ENCODE data around the gene THAP3. TPM values are rescaled to one million over a fixed set of nuclear protein-coding genes. Genes with fewer than 3 reads are reported as not detected.

The THAP3 gene
- total and polyA plus RNA-seq, 12 donors: 11.1 to 65.6 (median 36.0) TPM

DNA sequence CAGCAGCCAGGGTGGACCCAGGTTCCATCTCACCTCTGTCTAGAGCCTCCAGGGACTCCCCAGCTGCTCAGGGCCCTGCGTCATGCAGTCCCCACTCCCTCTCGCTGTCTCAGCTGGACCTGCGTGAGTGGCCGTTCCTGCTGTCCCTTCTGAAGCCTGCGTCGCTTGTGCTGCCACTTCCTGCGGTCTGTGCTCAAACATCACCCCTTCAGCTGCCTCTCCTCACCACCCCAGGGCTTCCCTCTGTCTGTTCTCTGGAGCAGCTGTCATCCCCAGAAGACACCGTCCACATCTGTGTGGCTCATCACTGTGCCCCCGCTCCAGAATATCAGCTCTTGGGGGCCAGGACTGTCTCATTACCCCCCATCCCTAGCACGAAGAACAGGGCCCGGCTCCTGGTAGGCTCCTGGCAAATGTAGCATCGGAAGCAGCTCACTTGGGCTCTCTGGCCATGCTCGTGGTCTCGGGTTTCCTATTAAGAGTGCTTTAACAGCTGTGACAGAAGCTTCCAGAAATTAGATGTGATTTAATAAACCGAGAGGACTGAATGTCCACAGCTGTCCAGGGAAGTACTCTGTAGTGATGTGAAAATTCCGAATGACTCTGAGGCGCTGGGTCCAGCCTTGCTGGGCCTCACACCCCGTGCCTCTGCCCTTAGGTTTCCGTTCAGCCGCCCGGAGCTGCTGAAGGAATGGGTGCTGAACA, 3.3 kb downstream of the THAP3 start:
- WGBS, 4 donors: 85 to 93% (median 88%) methylated on average over 15 to 21 of the region's 21 CpGs
- no peak overlapping the region for H3K4me3 ChIP-seq
- no peak overlapping the region for H3K27ac ChIP-seq
- no peaks in the 10 kb centered on the region for H3K9me3 ChIP-seq (replicated peaks in 1 of 3)
- H3K27me3 ChIP-seq: no peaks in the 10 kb centered on the region
- H3K36me3 ChIP-seq (replicated peaks in 1 of 2): peaks cover 0 to 46% of the 10 kb centered on the region in 2 donors
- no peak for DNase-seq
- intact Hi-C loops (cut with DNase I): no loop called here
- H3K4me1 ChIP-seq (replicated peaks in 1 of 2): peaks cover 14 to 20% of the 10 kb centered on the region in 2 donors
- TF ChIP-seq POLR2A (IDR thresholded peaks at IDR 0.05): no peak
- TF ChIP-seq, protein P1, sequence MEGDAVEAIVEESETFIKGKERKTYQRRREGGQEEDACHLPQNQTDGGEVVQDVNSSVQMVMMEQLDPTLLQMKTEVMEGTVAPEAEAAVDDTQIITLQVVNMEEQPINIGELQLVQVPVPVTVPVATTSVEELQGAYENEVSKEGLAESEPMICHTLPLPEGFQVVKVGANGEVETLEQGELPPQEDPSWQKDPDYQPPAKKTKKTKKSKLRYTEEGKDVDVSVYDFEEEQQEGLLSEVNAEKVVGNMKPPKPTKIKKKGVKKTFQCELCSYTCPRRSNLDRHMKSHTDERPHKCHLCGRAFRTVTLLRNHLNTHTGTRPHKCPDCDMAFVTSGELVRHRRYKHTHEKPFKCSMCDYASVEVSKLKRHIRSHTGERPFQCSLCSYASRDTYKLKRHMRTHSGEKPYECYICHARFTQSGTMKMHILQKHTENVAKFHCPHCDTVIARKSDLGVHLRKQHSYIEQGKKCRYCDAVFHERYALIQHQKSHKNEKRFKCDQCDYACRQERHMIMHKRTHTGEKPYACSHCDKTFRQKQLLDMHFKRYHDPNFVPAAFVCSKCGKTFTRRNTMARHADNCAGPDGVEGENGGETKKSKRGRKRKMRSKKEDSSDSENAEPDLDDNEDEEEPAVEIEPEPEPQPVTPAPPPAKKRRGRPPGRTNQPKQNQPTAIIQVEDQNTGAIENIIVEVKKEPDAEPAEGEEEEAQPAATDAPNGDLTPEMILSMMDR (IDR thresholded peaks at IDR 0.05): no peak

DNA sequence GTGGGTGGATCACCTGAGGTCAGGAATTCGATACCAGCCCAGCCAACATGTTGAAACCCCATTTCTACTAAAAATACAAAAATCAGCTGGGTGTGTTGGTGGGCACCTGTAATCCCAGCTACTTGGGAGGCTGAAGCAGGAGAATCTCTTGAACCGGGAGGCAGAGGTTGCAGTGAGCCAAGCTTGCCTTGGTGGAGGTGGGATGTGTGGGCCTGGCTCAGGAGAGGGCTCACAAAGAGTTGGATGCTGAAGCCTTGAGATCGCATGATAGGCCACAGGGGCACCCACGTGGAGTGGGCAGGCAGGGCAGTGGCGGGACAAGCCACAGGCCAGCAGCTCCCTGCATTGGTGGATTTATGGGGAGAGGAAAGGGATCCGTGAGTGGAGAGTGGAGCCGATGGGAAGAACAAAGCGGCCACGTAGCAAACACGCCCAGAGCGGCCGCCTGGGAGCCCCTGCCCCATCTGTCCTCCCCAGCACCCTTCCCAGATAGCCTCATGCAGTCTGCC, 4.4 kb downstream of the THAP3 start:
- Histone ChIP-seq H3K4me1 (replicated peaks in 1 of 2) (peaks cover 14 to 18% of the 10 kb centered on the region in 2 donors), H3K27ac (no peak overlapping the region), H3K4me3 (no peak overlapping the region), H3K27me3 (no peaks in the 10 kb centered on the region), H3K36me3 (replicated peaks in 1 of 2) (peaks cover 0 to 55% of the 10 kb centered on the region in 2 donors), H3K9me3 (replicated peaks in 1 of 3) (no peaks in the 10 kb centered on the region)
- intact Hi-C loops (cut with DNase I): no loop called here
- TF ChIP-seq, protein P1 (IDR thresholded peaks at IDR 0.05): no peak
- TF ChIP-seq POLR2A (IDR thresholded peaks at IDR 0.05): no peak
- DNase-seq: no peak
- WGBS, 4 donors: 84 to 90% (median 87%) methylated on average over 11 to 12 of the region's 12 CpGs

DNA sequence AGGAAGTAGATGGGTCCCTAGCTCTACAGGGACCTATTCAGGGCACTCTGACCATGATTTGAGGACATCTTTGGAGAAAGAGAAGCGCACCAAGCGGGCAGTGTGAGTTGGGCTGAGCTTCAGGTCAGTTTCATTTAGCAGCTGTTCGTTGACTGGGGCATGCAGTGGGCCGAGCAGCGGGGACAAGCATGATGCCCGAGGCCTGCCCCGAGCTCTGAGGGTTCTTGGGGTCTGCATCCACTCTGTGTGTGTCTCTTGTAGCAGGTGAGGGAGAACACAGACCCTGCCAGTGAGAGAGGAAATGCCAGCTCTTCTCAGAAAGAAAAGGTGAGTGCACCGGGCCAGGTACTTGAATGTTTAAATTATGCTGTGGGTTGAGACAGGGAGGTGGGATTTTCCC, 5.4 kb downstream of the THAP3 start:
- peaks cover 0 to 65% of the 10 kb centered on the region in 2 donors for H3K36me3 ChIP-seq (replicated peaks in 1 of 2)
- no peaks in the 10 kb centered on the region for H3K9me3 ChIP-seq (replicated peaks in 1 of 3)
- no peak overlapping the region for H3K4me3 ChIP-seq
- intact Hi-C loops (cut with DNase I): no loop called here
- TF ChIP-seq POLR2A (IDR thresholded peaks at IDR 0.05): no peak
- TF ChIP-seq, protein P1 (IDR thresholded peaks at IDR 0.05): no peak
- peaks cover 9 to 11% of the 10 kb centered on the region in 2 donors for H3K4me1 ChIP-seq (replicated peaks in 1 of 2)
- H3K27ac ChIP-seq: no peak overlapping the region
- WGBS, 4 donors: 85 to 98% (median 92%) methylated on average over 5 to 8 of the region's 8 CpGs
- DNase-seq: no peak
- no peaks in the 10 kb centered on the region for H3K27me3 ChIP-seq

DNA sequence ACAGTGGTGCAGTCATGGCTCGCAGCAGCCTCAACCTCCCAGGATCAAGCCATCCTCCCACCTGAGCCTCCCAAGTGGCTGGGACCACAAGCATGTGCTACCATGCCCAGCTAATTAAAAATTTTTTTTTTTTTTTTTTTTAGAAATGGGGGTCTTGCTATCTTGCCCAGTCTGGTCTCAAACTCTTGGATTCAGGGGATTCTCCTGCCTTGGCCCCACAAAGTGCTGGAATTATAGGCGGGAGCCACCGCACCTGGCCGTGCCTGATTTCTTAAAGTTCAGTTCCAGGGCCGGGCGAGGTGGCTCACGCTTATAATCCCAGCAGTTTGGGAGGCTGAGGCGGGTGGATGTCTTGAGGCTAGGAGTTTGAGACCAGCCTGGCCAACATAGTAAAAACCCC, 6.4 kb downstream of the THAP3 start:
- TF ChIP-seq POLR2A (IDR thresholded peaks at IDR 0.05): no peak
- TF ChIP-seq, protein P1 (IDR thresholded peaks at IDR 0.05): no peak
- intact Hi-C loops (cut with DNase I): no loop called here
- no peak for DNase-seq
- WGBS, 4 donors: 97 to 100% (median 98%) methylated on average over 7 to 8 of the region's 8 CpGs
- Histone ChIP-seq H3K9me3 (replicated peaks in 1 of 3) (no peaks in the 10 kb centered on the region), H3K36me3 (replicated peaks in 1 of 2) (peaks cover 0 to 76% of the 10 kb centered on the region in 2 donors), H3K27ac (no peak overlapping the region), H3K4me1 (replicated peaks in 1 of 2) (peaks cover 6 to 9% of the 10 kb centered on the region in 2 donors), H3K4me3 (no peak overlapping the region), H3K27me3 (no peaks in the 10 kb centered on the region)

All from adrenal gland (tissue), 12 donors.